Measurements from ENCODE around the gene ZNF319. TPM values are rescaled to one million over a fixed set of nuclear protein-coding genes. Genes with fewer than 3 reads are reported as not detected.

The ZNF319 gene
- total and polyA plus RNA-seq, 2 of the 8 experiments (the other 6 are each of a cell fraction or from before 2014, with no cell fraction given), result 3.3 to 5.5 TPM

DNA sequence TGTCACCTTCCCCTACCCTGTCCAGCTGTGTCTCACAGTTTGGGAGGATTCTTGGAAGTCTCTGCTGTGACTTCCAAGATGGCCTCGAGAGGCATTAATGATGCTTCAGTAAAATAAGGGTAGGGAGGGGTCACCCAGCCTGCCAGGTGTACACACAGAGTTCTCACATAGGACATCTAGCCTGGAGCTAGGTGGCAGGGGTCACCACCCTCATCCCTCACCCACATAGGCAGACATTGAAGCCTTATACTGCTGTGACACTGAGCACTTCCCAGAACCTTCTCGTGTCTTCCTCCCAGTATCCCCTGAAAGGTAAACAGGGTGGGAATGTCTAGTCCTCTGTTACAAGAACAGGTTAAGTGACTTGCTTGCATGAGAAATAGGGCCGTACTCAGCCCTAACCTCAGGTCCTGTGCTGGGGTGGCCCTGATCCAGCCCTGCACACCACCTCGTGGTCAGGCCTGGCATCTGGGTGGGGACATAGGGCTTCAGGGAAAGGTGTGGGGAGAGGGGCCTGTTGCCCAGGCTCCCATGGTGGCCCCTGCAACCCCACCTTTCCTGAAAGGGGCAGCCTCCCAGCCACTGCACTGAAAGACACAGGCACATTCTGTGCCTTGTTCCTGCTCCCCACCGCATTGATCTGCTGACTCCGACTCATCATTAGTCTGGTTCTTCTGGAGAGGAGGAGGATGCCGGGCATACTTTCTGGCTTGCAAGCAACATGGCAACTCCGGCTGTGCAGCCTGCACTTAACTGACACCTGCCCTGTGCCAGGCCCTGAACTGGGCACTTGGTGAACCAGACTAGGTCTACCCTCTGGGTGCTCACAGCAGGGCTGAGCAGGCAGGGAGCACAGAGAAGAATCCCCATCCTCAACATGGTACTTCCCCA lies 21.4 kb upstream of the ZNF319 start:
- H3K36me3 ChIP-seq (ENCODE audit: control insufficient read depth in 2 of 4, insufficient read depth in 4 of 4, low read length in 3 of 4), result no peaks in the 10 kb centered on the region
- no peak overlapping the region for H4K5ac ChIP-seq (ENCODE audit: insufficient read length, low read depth, low read length)
- peak overlapping the region; percentile 15; the same call in 1 of the 2 replicates for H2BK5ac ChIP-seq (ENCODE audit: low read depth, low read length)
- no peak overlapping the region for H2BK20ac ChIP-seq (ENCODE audit: low read length)
- H3K9ac ChIP-seq (replicated peaks in 1 of 4; ENCODE audit: extremely low read depth in 1 of 4, low read depth in 3 of 4, low read length in 3 of 4), result no peak overlapping the region
- TF ChIP-seq, protein P1, sequence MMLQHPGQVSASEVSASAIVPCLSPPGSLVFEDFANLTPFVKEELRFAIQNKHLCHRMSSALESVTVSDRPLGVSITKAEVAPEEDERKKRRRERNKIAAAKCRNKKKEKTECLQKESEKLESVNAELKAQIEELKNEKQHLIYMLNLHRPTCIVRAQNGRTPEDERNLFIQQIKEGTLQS (IDR thresholded peaks at IDR 0.05; ENCODE audit: insufficient read depth, low read depth, low read length), result no peak
- TF ChIP-seq HDAC6 (IDR thresholded peaks at IDR 0.05; ENCODE audit: low read depth, low read length), result no peak
- no peak for TF ChIP-seq KDM1A (IDR thresholded peaks at IDR 0.05; ENCODE audit: borderline replicate concordance, low read length)
- no peak for TF ChIP-seq SRF (IDR thresholded peaks at IDR 0.05; ENCODE audit: low read depth, low read length)
- no peak for TF ChIP-seq NRF1 (IDR thresholded peaks at IDR 0.05; ENCODE audit: low read depth, low read length)
- no peak for TF ChIP-seq KDM5A (IDR thresholded peaks at IDR 0.05; ENCODE audit: low read length)
- no peak overlapping the region for H3K56ac ChIP-seq (replicated peaks; ENCODE audit: insufficient read length, low read depth, low read length)
- H3K23me2 ChIP-seq (ENCODE audit: low read depth, low read length), result peaks cover 14% of the 10 kb centered on the region; the same call in 1 of the 2 replicates
- no peak overlapping the region for H2BK120ac ChIP-seq (replicated peaks; ENCODE audit: low read depth, low read length)
- H3K27me3 ChIP-seq (replicated peaks in 1 of 4; ENCODE audit: control insufficient read depth in 3 of 4, extremely low read depth in 1 of 4, insufficient read depth in 3 of 4, low read length in 3 of 4), result no peaks in the 10 kb centered on the region; a peak in 3 of 7 replicates
- FAIRE-seq (no peak), DNase-seq (ENCODE audit: low read depth in 1 of 2, low spot score in 2 of 2) (no peak)
- 88% methylated on average over 8 of the region's 8 CpGs; no CpG with 5 or more reads in 1 of the 2 experiments for WGBS, 2 experiments (ENCODE audit: extremely low coverage in 1 of 2, insufficient coverage in 1 of 2, insufficient read length in 1 of 2, insufficient replicate concordance in 2 of 2, low coverage in 1 of 2, low lambda C conversion rate in 2 of 2, missing lambda C conversion rate in 1 of 2)
- H3K23ac ChIP-seq (ENCODE audit: insufficient read length), result no peak overlapping the region
- peak overlapping the region; percentile 55; the same call in 1 of the 2 replicates for H2BK12ac ChIP-seq (ENCODE audit: low read depth, low read length)
- H4K20me1 ChIP-seq (replicated peaks in 1 of 2; ENCODE audit: control insufficient read depth in 1 of 2, insufficient read depth in 2 of 2, low read length in 2 of 2), result no peaks in the 10 kb centered on the region
- H2AK5ac ChIP-seq (ENCODE audit: low read depth, low read length), result peak overlapping the region; percentile 28; the same call in 1 of the 2 replicates
- H2BK15ac ChIP-seq (ENCODE audit: low read length), result 0 out of 2 replicates have a peak overlapping the region, but pooled peaks have one; percentile 83
- H3K14ac ChIP-seq (ENCODE audit: insufficient read length), result no peak overlapping the region
- CTCF ChIA-PET (ENCODE audit: partially characterized antibody), result interaction anchor here (0.7 to 19.9 kb wide), 7 partner anchors 12 to 146 kb away, joined by 3 to 362 read pairs (median 3); partner anchors contain the start of genes CFAP20 and USB1
- H3K27ac ChIP-seq (ENCODE audit: low read depth, low read length), result no peak overlapping the region
- peaks cover 0 to 5% of the 10 kb centered on the region in 2 experiments; a peak in 1 of 4 replicates for H3K79me2 ChIP-seq (ENCODE audit: control insufficient read depth in 1 of 2, insufficient read depth in 2 of 2, low read length in 2 of 2)
- H3K18ac ChIP-seq (ENCODE audit: extremely low read depth, low read length), result no peak overlapping the region
- 0 out of 2 replicates have a peak, but pooled peaks cover 2% of the 10 kb centered on the region for H3K79me1 ChIP-seq (ENCODE audit: low read depth, low read length)
- POLR2A ChIA-PET (ENCODE audit: partially characterized antibody), result interaction anchor here (1.0 to 1.4 kb wide), 2 partner anchors 8 to 106 kb away, joined by 3 read pairs; no protein-coding TSS in a partner anchor
- 0 out of 4 replicates have a peak overlapping the region, but pooled peaks of 1 of the 2 experiments have one; percentile 12 for H3K4me2 ChIP-seq (ENCODE audit: insufficient read depth in 1 of 2, low read depth in 2 of 2, low read length in 2 of 2)
- H3K4me3 ChIP-seq (ENCODE audit: extremely low read depth in 1 of 4, insufficient read depth in 2 of 4, low read depth in 3 of 4, low read length in 4 of 4), result no peak overlapping the region
- H3K4ac ChIP-seq (replicated peaks; ENCODE audit: insufficient read length, low read depth, low read length), result peak overlapping the region; percentile 14
- no peak overlapping the region for H2AFZ ChIP-seq (ENCODE audit: low read length)
- H3K4me1 ChIP-seq (replicated peaks in 1 of 4; ENCODE audit: control insufficient read depth in 3 of 4, insufficient read depth in 4 of 4, low read length in 3 of 4), result peaks cover 0 to 12% (median 10%) of the 10 kb centered on the region in 4 experiments; a peak in 5 of 7 replicates
- peak overlapping the region; percentile 3 for H4K91ac ChIP-seq (replicated peaks; ENCODE audit: insufficient read length, low read length)
- H4K8ac ChIP-seq (ENCODE audit: extremely low read depth, insufficient read depth, low read length), result no peak overlapping the region
- H3K9me3 ChIP-seq (ENCODE audit: insufficient read depth in 2 of 2, low read depth in 1 of 2, low read length in 1 of 2), result no peaks in the 10 kb centered on the region
